EH (cell line): ENCODE results near the gene FGL2.
"Not testable (repeated sequence)": the region's sequence is repeated elsewhere in the genome, so short reads cannot be mapped to it uniquely, and the experiment has no call there.

Source experiments
- DNase-seq: peaks from one replicate; pipeline ENCODE4 v3.0.0-alpha.2; 2015; ENCODE audit warnings: low read depth

FGL2 gene

GRCh38 chr7:77199013-77199966, at the start of gene FGL2:
TSS of gene FGL2 (minus strand) at chr7:77199819. CDS start at chr7:77199793, 26 bp downstream.
- DNase-seq: peak; percentile 43

GRCh38 chr7:77248154-77248553, 48.5 kb upstream of the FGL2 start:
- DNase-seq: no peak

GRCh38 chr7:77247206-77247850, 47.7 kb upstream of the FGL2 start:
- peak; percentile 64 for DNase-seq

GRCh38 chr7:77246026-77246640, 46.5 kb upstream of the FGL2 start:
- no peak for DNase-seq

- no peak for DNase-seq
Measured at GRCh38 chr7:77245015-77245755, 45.6 kb upstream of the FGL2 start.

- no peak for DNase-seq
Measured at GRCh38 chr7:77244222-77244934, 44.8 kb upstream of the FGL2 start.

- DNase-seq: no peak
Measured at GRCh38 chr7:77242554-77242953, 42.9 kb upstream of the FGL2 start.

GRCh38 chr7:77242068-77242467, 42.4 kb upstream of the FGL2 start:
- no peak for DNase-seq

GRCh38 chr7:77239471-77239870, 39.9 kb upstream of the FGL2 start:
- DNase-seq: no peak

- peak; percentile 23 for DNase-seq
Measured at GRCh38 chr7:77238703-77239136, 39.1 kb upstream of the FGL2 start.

GRCh38 chr7:77235276-77235675, 35.7 kb upstream of the FGL2 start:
- peak; percentile 26 for DNase-seq

GRCh38 chr7:77232467-77232866, 32.8 kb upstream of the FGL2 start:
- no peak for DNase-seq

GRCh38 chr7:77228795-77229194, 29.2 kb upstream of the FGL2 start:
- DNase-seq: not testable (repeated sequence)

GRCh38 chr7:77226357-77226839, 26.8 kb upstream of the FGL2 start:
- DNase-seq: no peak

- no peak for DNase-seq
Measured at GRCh38 chr7:77223261-77223660, 23.6 kb upstream of the FGL2 start.

GRCh38 chr7:77222819-77223218, 23.2 kb upstream of the FGL2 start:
- DNase-seq: no peak

- no peak for DNase-seq
Measured at GRCh38 chr7:77222065-77222464, 22.4 kb upstream of the FGL2 start.

- DNase-seq: not testable (repeated sequence)
Measured at GRCh38 chr7:77219701-77220331, 20.2 kb upstream of the FGL2 start.

GRCh38 chr7:77217474-77218185, 18.0 kb upstream of the FGL2 start:
- no peak for DNase-seq
